ENCODE measurements around the gene WDFY4. TPM values are rescaled to one million over a fixed set of nuclear protein-coding genes. Genes with fewer than 3 reads are reported as not detected.

WDFY4 gene
- total and polyA plus RNA-seq, 2 donors (not counting 3 experiments of a cell fraction or from before 2014, with no cell fraction given): 10.1 to 10.2 TPM

GRCh38 chr10:48899781-48900180 is 215.1 kb downstream of the WDFY4 start:
- DNase-seq (ENCODE audit: low read depth, low spot score) (no peak), FAIRE-seq (no peak)
- CTCF ChIA-PET: no interaction called here
- H3K36me3 ChIP-seq (ENCODE audit: control insufficient read depth in 2 of 2, extremely low read depth in 1 of 2, insufficient read depth in 2 of 2, low read length in 2 of 2): no peaks in the 10 kb centered on the region
- POLR2A ChIA-PET: no interaction called here
- H3K27ac ChIP-seq (ENCODE audit: insufficient read depth, low read depth, low read length): no peak overlapping the region
- no TSS peak for BruUV-seq (replicated peaks)
- no peak overlapping the region for H3K4me2 ChIP-seq (ENCODE audit: insufficient read depth, low read length)
- H3K79me2 ChIP-seq (ENCODE audit: control insufficient read depth, insufficient read depth, low read length): no peaks in the 10 kb centered on the region
- dilution Hi-C loops (cut with MboI; ENCODE audit: extremely low pct_ligation_motif_present, low sequenced_read_pairs): no loop called here
- H3K9me3 ChIP-seq (replicated peaks; ENCODE audit: control insufficient read depth, insufficient read depth, low read length): no peaks in the 10 kb centered on the region
- H3K9me1 ChIP-seq (replicated peaks; ENCODE audit: control insufficient read depth, extremely low read depth, insufficient read depth, low read length): no peaks in the 10 kb centered on the region
- no peaks in the 10 kb centered on the region for H4K20me1 ChIP-seq (replicated peaks; ENCODE audit: control insufficient read depth, extremely low read depth, insufficient read depth, low read length)
- no peak overlapping the region for H3K4me3 ChIP-seq (replicated peaks in 1 of 3; ENCODE audit: insufficient read depth in 1 of 3, low read depth in 1 of 3, low read length in 3 of 3)
- no peak overlapping the region for H3K9ac ChIP-seq (replicated peaks; ENCODE audit: extremely low read depth, insufficient read depth, low read length)
- H2AFZ ChIP-seq (ENCODE audit: low read depth, low read length): no peak overlapping the region
- no peak for TF ChIP-seq EZH2 (IDR thresholded peaks at IDR 0.05; ENCODE audit: borderline replicate concordance, low read depth, low read length, severe bottlenecking)
- no peak for TF ChIP-seq MAX (IDR thresholded peaks at IDR 0.05; ENCODE audit: insufficient read depth, insufficient read length)
- TF ChIP-seq POLR2AphosphoS5 (IDR thresholded peaks at IDR 0.05; ENCODE audit: insufficient read depth, low read depth, low read length): no peak
- no peak for TF ChIP-seq JUN (IDR thresholded peaks at IDR 0.05; ENCODE audit: borderline replicate concordance, insufficient read depth, insufficient read length, low read depth)
- TF ChIP-seq POLR2A (IDR thresholded peaks at IDR 0.05; ENCODE audit: low read depth, low read length): no peak
- no peak for TF ChIP-seq CTCF (IDR thresholded peaks at IDR 0.05; ENCODE audit: extremely low read depth in 1 of 2, insufficient read depth in 1 of 2, low read depth in 1 of 2, low read length in 2 of 2)
- no peak for TF ChIP-seq GATA2 (IDR thresholded peaks at IDR 0.05; ENCODE audit: insufficient read depth, insufficient read length, low read depth, low read length)
- intact Hi-C loops (cut with micrococcal nuclease): no loop called here
- no peaks in the 10 kb centered on the region for H3K4me1 ChIP-seq (ENCODE audit: control insufficient read depth, extremely low read depth, insufficient read depth, low read length)
- H3K27me3 ChIP-seq (ENCODE audit: control insufficient read depth in 2 of 2, insufficient read depth in 2 of 2, low read length in 2 of 2): no peaks in the 10 kb centered on the region
